GM12878 (cell line): Measurements from ENCODE around the gene SMARCA4. TPM values are rescaled to one million over a fixed set of nuclear protein-coding genes. Genes with fewer than 3 reads are reported as not detected.

Source experiments
- ATAC-seq: fragments of 200-7000 bp; cut with Tn5 transposase; 3 replicates; pipeline ENCODE4 v1.9.1; 2020; ENCODE audit warnings: mild to moderate bottlenecking, moderate library complexity
- BruUV-seq: library from RNA; stranded (reverse); fragments of 400-500 nt; replicated peaks from 2 replicates; lab custom pipeline; 2021; lab: Mats Ljungman, UMichigan
- CTCF ChIA-PET: fragments of 300-600 bp; sonication (Branson Sonifier 250); formaldehyde crosslinking; extraction: SDS; loops from one replicate; lab custom pipeline; 2021; ENCODE audit warnings: inconsistent platforms; lab: Yijun Ruan, JAX
- POLR2A ChIA-PET: fragments of 350-600 bp; formaldehyde crosslinking; extraction: SDS; loops from one replicate; lab custom pipeline; 2021; ENCODE audit warnings: inconsistent platforms; lab: Charles Lee
- RAD21 ChIA-PET: fragments of 300-600 bp; sonication (Branson Sonifier 250); formaldehyde crosslinking; loops from one replicate; lab custom pipeline; 2023; ENCODE audit warnings: antibody characterized with exemption; ENCODE audit not compliant: unreplicated experiment; lab: Charles Lee
- SMC1A ChIA-PET: fragments of 300-600 bp; sonication (Branson Sonifier 250); formaldehyde crosslinking; loops from one replicate; lab custom pipeline; 2023; ENCODE audit not compliant: unreplicated experiment, uncharacterized antibody; lab: Charles Lee
- DNase-seq: peaks from one replicate; pipeline ENCODE4 v3.0.0-alpha.2; 2011; ENCODE audit warnings: low read depth, low spot score
- FAIRE-seq: peaks from 3 replicates; lab custom pipeline; 2011; peaks lifted over from hg19 to GRCh38; lab: Jason Lieb, UNC
- H2AFZ ChIP-seq: 2 replicates; pipeline ENCODE4 v1.6.0; 2011; ENCODE audit warnings: low read depth, low read length, control low read depth; ENCODE audit not compliant: control insufficient read depth
- H3K27ac ChIP-seq: 2 replicates; pipeline ENCODE4 v1.5.1; 2011; ENCODE audit warnings: control low read depth; ENCODE audit not compliant: control insufficient read depth, insufficient read depth
- H3K27me3 ChIP-seq, 2 experiments: replicated peaks in 1 of 2; 2 replicates each; pipeline versions ENCODE4 v1.6.0 to v1.6.1; 2011; ENCODE audit warnings: low read length in 1 of 2; ENCODE audit not compliant: control insufficient read depth in 2 of 2, insufficient read depth in 2 of 2
- H3K36me3 ChIP-seq, 2 experiments: 2 replicates each; pipeline ENCODE4 v1.5.1; 2011; ENCODE audit warnings: low read length in 1 of 2; ENCODE audit not compliant: control insufficient read depth in 2 of 2, insufficient read depth in 2 of 2
- H3K4me1 ChIP-seq: 2 replicates; pipeline ENCODE4 v1.6.1; 2011; ENCODE audit warnings: mild to moderate bottlenecking, low read length, moderate library complexity, mixed read lengths; ENCODE audit not compliant: control insufficient read depth, insufficient read depth
- H3K4me2 ChIP-seq: 2 replicates; pipeline ENCODE4 v1.6.0; 2011; ENCODE audit warnings: control low read depth; ENCODE audit not compliant: control insufficient read depth, insufficient read depth
- H3K4me3 ChIP-seq: fragments of 200-600 bp; sonication (generic); 2 replicates; pipeline ENCODE4 v1.5.1; 2016
- H3K79me2 ChIP-seq: 2 replicates; pipeline ENCODE4 v1.6.0; 2011; ENCODE audit warnings: low read length; ENCODE audit not compliant: control insufficient read depth, insufficient read depth
- H3K9ac ChIP-seq: 2 replicates; pipeline ENCODE4 v1.8.0; 2011; ENCODE audit warnings: low read length, control low read depth, mixed read lengths; ENCODE audit not compliant: control insufficient read depth, insufficient read depth
- H3K9me3 ChIP-seq: replicated peaks from 3 replicates; pipeline ENCODE4 v1.5.1; 2011; ENCODE audit warnings: mild to moderate bottlenecking, low read length; ENCODE audit not compliant: control insufficient read depth, insufficient read depth
- H4K20me1 ChIP-seq: 2 replicates; pipeline ENCODE4 v1.6.0; 2011; ENCODE audit not compliant: control insufficient read depth, insufficient read depth
- BCL3 ChIP-seq: IDR thresholded peaks from 2 replicates; pipeline ENCODE4 v1.6.1; 2011; ENCODE audit warnings: borderline replicate concordance, low read depth, mild to moderate bottlenecking, moderate library complexity, low read length; ENCODE audit not compliant: insufficient read depth, poor library complexity, severe bottlenecking
- CHD1 ChIP-seq: IDR thresholded peaks from 2 replicates; pipeline ENCODE4 v1.6.1; 2012; ENCODE audit warnings: low read depth, low read length, improper control_type of control experiment
- IKZF1 ChIP-seq: fragments of 450-650 bp; conservative IDR thresholded peaks from 2 replicates; pipeline ENCODE4 v1.6.1; 2017; ENCODE audit warnings: antibody characterized with exemption, mild to moderate bottlenecking
- KLF5 ChIP-seq: fragments of 450-650 bp; IDR thresholded peaks from 2 replicates; pipeline ENCODE4 v1.6.1; 2014; ENCODE audit warnings: mild to moderate bottlenecking; ENCODE audit not compliant: partially characterized antibody
- NFIC ChIP-seq: IDR thresholded peaks from 2 replicates; pipeline ENCODE4 v1.6.1; 2012; ENCODE audit warnings: low read depth, mild to moderate bottlenecking, inconsistent platforms, low read length, moderate library complexity
- POLR2AphosphoS5 ChIP-seq: IDR thresholded peaks from 2 replicates; pipeline ENCODE4 v1.6.1; 2011; ENCODE audit warnings: mild to moderate bottlenecking, low read length, inconsistent platforms
- RFX5 ChIP-seq: IDR thresholded peaks from 2 replicates; pipeline ENCODE4 v1.6.1; 2011; ENCODE audit warnings: low read depth, low read length, improper control_type of control experiment
- SIX5 ChIP-seq: IDR thresholded peaks from 2 replicates; pipeline ENCODE4 v1.6.1; 2011; ENCODE audit warnings: mild to moderate bottlenecking, low read depth, low read length, moderate library complexity; ENCODE audit not compliant: severe bottlenecking
- SUZ12 ChIP-seq: fragments of 200-600 bp; sonication (generic); IDR thresholded peaks from one replicate; pipeline ENCODE4 v1.6.1; 2018; ENCODE audit warnings: antibody characterized with exemption, mild to moderate bottlenecking; ENCODE audit not compliant: unreplicated experiment
- WGBS: methylation state at CpG from one replicate; pipeline ENCODE4 v1.1.6; 2016; ENCODE audit warnings: low lambda C conversion rate; ENCODE audit not compliant: insufficient replicate concordance, insufficient coverage; ENCODE audit errors: missing lambda C conversion rate; 5-methylcytosine and 5-hydroxymethylcytosine counted together
- in situ Hi-C: fragments of 300-500 bp; cut with MboI; formaldehyde crosslinking; loops from 9 replicates; pipeline ENCODE4 v1.14.3; 2018; ENCODE audit warnings: mixed read lengths
- intact Hi-C: fragments of 100-400 bp; cut with micrococcal nuclease; formaldehyde crosslinking; loops from one replicate; pipeline ENCODE4 v1.14.2; 2022; ENCODE audit not compliant: unreplicated experiment
- polyA plus RNA-seq, 11 experiments: library from polyadenylated mRNA; depleted of rRNA in 4 of 11; unstranded in 6 of 11; stranded (reverse) in 5 of 11; fragments of >200 nt; fragmentation: Nextera tagmentation in 4 of 11; fragmentation: Illumina TruSeq in 1 of 11; extraction: Ambion mirVana in 4 of 11; extraction: Trizol in 1 of 11; gene quantifications; 1 replicate in 1 of 11; 2 replicates in 10 of 11; pipeline versions ENCODE4 v1.2.1 to v1.2.3, GENCODE V29; 2011 to 2016; ENCODE audit warnings: inconsistent platforms in 2 of 11, missing spikeins in 2 of 11, low read depth in 1 of 11
- total RNA-seq, 4 experiments: library from RNA; depleted of rRNA in 3 of 4; stranded (reverse); fragments of >200 nt in 3 of 4; fragmentation: Illumina TruSeq in 1 of 4; extraction: Trizol in 1 of 4; gene quantifications; 2 replicates each; pipeline versions ENCODE4 v1.2.1 to v1.2.3, GENCODE V29; 2013 to 2021

The SMARCA4 gene
- total and polyA plus RNA-seq, 10 of the 15 experiments (the other 5 are each of a cell fraction or from before 2014, with no cell fraction given), result 22.4 to 175 (median 57.4) TPM

GRCh38 chr19:10998666-10999065 lies 37.8 kb downstream of the SMARCA4 start (continued):
- no peak for TF ChIP-seq BCL3
- TF ChIP-seq KLF5, result no peak
- no peak for TF ChIP-seq NFIC
- no peak for TF ChIP-seq POLR2AphosphoS5
- TF ChIP-seq RFX5, result no peak
- no peak for TF ChIP-seq SUZ12
- TF ChIP-seq CHD1, result no peak
- TF ChIP-seq SIX5, result no peak

DNA sequence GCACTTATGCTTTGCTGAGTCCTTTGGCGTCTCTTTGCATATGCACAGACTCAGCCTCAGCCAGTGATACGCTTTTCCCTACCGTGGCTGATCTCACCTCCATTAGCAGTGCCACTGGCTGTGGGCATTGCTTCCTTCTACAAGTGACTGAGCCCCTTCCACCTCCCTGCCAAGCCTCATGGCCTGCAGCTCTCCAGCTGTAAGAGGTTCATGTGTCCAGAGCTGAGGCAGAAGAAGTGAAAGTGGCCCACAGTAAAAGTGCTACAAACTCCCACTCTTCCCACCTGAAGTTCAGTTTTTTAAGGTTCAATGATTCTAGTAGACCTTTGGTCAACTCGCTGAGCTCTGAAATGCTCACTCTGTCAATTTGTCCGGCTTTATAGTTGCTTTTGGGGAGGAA lies 44.7 kb downstream of the SMARCA4 start:
- H3K4me3 ChIP-seq, result no peak overlapping the region

More for the DNA sequence above, 44.7 kb downstream of the SMARCA4 start:
- 73% methylated on average over 5 of the region's 5 CpGs for WGBS
- no TSS peak for BruUV-seq
- Histone ChIP-seq H3K27me3 (no peaks in the 10 kb centered on the region), H4K20me1 (no peaks in the 10 kb centered on the region), H3K27ac (no peak overlapping the region), H3K4me1 (no peaks in the 10 kb centered on the region), H3K79me2 (no peaks in the 10 kb centered on the region), H3K4me2 (no peak overlapping the region), H3K9ac (no peak overlapping the region), H3K36me3 (peaks cover 25 to 26% of the 10 kb centered on the region in 2 experiments), H3K9me3 (no peaks in the 10 kb centered on the region)
- RAD21 ChIA-PET, result interaction anchor here (1.1 to 2.8 kb wide), 3 partner anchors 42 to 65 kb away, joined by 4 to 14 read pairs (median 5); no protein-coding TSS in a partner anchor
- intact Hi-C loops, result loop anchor here (10.0 kb wide), 1 partner anchor 61 kb away; no protein-coding TSS in a partner anchor
- DNase-seq (no peak), FAIRE-seq (no peak), ATAC-seq (no peak)
- CTCF ChIA-PET, result interaction anchor here (0.8 to 2.0 kb wide), 4 partner anchors 30 to 69 kb away, joined by 3 to 16 read pairs (median 4); no protein-coding TSS in a partner anchor
- POLR2A ChIA-PET, result no interaction called here
- TF ChIP-seq NFIC (no peak), IKZF1 (0 out of 2 replicates have a peak, but pooled peaks have one; percentile 16)
- TF ChIP-seq, all 136 proteins: peak for 1
- SMC1A ChIA-PET, result interaction anchor here (0.5 to 2.1 kb wide), 4 partner anchors 12 to 126 kb away, joined by 3 to 14 read pairs (median 4); no protein-coding TSS in a partner anchor
- no peak overlapping the region for H2AFZ ChIP-seq
- in situ Hi-C loops, result no loop called here
